IMR-90 (cell line): ENCODE data around the gene SHC2. TPM values are rescaled to one million over a fixed set of nuclear protein-coding genes. Genes with fewer than 3 reads are reported as not detected.

ENCODE experiments used
- ATAC-seq: fragments of 200-7000 bp; cut with Tn5 transposase; 2 replicates; pipeline ENCODE4 v1.9.1; 2020; ENCODE audit warnings: low read depth, mild to moderate bottlenecking, moderate library complexity
- BruUV-seq: library from RNA; stranded (reverse); fragments of 400-500 nt; replicated peaks from 2 replicates; lab custom pipeline; 2021; lab: Mats Ljungman, UMichigan
- CTCF ChIA-PET: fragments of 300-600 bp; formaldehyde crosslinking; extraction: SDS; loops from one replicate; lab custom pipeline; 2021; ENCODE audit warnings: antibody characterized with exemption; lab: Yijun Ruan, JAX
- POLR2A ChIA-PET: fragments of 300-600 bp; sonication (Branson Sonifier 250); formaldehyde crosslinking; loops from one replicate; lab custom pipeline; 2022; ENCODE audit warnings: antibody characterized with exemption; ENCODE audit not compliant: unreplicated experiment; lab: Charles Lee
- DNase-seq: peaks from one replicate; pipeline ENCODE4 v3.0.0; 2013
- H2AFZ ChIP-seq: replicated peaks from 2 replicates; pipeline ENCODE3; 2013; ENCODE audit warnings: low read length, mild to moderate bottlenecking; ENCODE audit not compliant: poor library complexity
- H2AK5ac ChIP-seq: 2 replicates; pipeline ENCODE4 v1.6.1; 2013; ENCODE audit warnings: low read depth, low read length, inconsistent platforms
- H2AK9ac ChIP-seq: replicated peaks from 2 replicates; pipeline ENCODE3; 2013; ENCODE audit warnings: mild to moderate bottlenecking, low read depth, low read length, moderate library complexity; ENCODE audit not compliant: poor library complexity
- H2BK120ac ChIP-seq: 2 replicates; pipeline ENCODE4 v1.6.1; 2013; ENCODE audit warnings: low read depth, low read length, inconsistent platforms
- H2BK15ac ChIP-seq: 3 replicates; pipeline ENCODE4 v1.6.1; 2013; ENCODE audit warnings: low read depth, low read length, inconsistent platforms
- H2BK20ac ChIP-seq: 2 replicates; pipeline ENCODE4 v1.6.1; 2013; ENCODE audit warnings: low read depth, mild to moderate bottlenecking, inconsistent platforms, low read length, moderate library complexity
- H2BK5ac ChIP-seq: 2 replicates; pipeline ENCODE4 v1.6.1; 2013; ENCODE audit warnings: mild to moderate bottlenecking, low read depth, low read length, inconsistent platforms; ENCODE audit not compliant: poor library complexity, severe bottlenecking
- H3K14ac ChIP-seq: replicated peaks from 2 replicates; pipeline ENCODE4 v1.6.1; 2013; ENCODE audit warnings: low read depth, low read length, inconsistent platforms
- H3K18ac ChIP-seq: 2 replicates; pipeline ENCODE4 v1.6.1; 2013; ENCODE audit warnings: low read depth, low read length, control low read depth
- H3K23ac ChIP-seq: 2 replicates; pipeline ENCODE4 v1.6.1; 2013; ENCODE audit warnings: low read depth, low read length, inconsistent platforms
- H3K27ac ChIP-seq: 2 replicates; pipeline ENCODE4 v1.5.1; 2013; ENCODE audit warnings: mild to moderate bottlenecking, control low read depth, low read length; ENCODE audit not compliant: insufficient read depth
- H3K27me3 ChIP-seq: 2 replicates; pipeline ENCODE4 v1.6.1; 2013; ENCODE audit warnings: low read length; ENCODE audit not compliant: control insufficient read depth, insufficient read depth
- H3K36me3 ChIP-seq: 2 replicates; pipeline ENCODE4 v1.6.1; 2013; ENCODE audit warnings: low read length, mixed read lengths; ENCODE audit not compliant: control insufficient read depth, insufficient read depth
- H3K4ac ChIP-seq: 2 replicates; pipeline ENCODE4 v1.6.1; 2013; ENCODE audit warnings: low read depth, low read length, inconsistent platforms
- H3K4me1 ChIP-seq: 2 replicates; pipeline ENCODE4 v1.6.1; 2013; ENCODE audit warnings: low read length, mixed read lengths; ENCODE audit not compliant: control insufficient read depth, insufficient read depth
- H3K4me2 ChIP-seq: 2 replicates; pipeline ENCODE4 v1.6.1; 2013; ENCODE audit warnings: low read depth, mild to moderate bottlenecking, control low read depth, low read length, moderate library complexity
- H3K4me3 ChIP-seq: 2 replicates; pipeline ENCODE4 v1.5.1; 2013; ENCODE audit warnings: low read depth, mild to moderate bottlenecking, control low read depth, low read length, moderate library complexity; ENCODE audit not compliant: insufficient read depth
- H3K56ac ChIP-seq: 2 replicates; pipeline ENCODE4 v1.6.1; 2013; ENCODE audit warnings: low read length, inconsistent platforms; ENCODE audit not compliant: insufficient read depth; ENCODE audit errors: extremely low read depth
- H3K79me1 ChIP-seq, 2 experiments: 2 replicates each; pipeline ENCODE4 v1.6.1; 2013; ENCODE audit warnings: low read length in 2 of 2, inconsistent platforms in 1 of 2, low read depth in 1 of 2
- H3K9ac ChIP-seq: 2 replicates; pipeline ENCODE4 v1.6.1; 2013; ENCODE audit warnings: low read depth, low read length, control low read depth
- H3K9me1 ChIP-seq: 2 replicates; pipeline ENCODE4 v1.6.1; 2013; ENCODE audit warnings: low read length, inconsistent platforms; ENCODE audit not compliant: insufficient read depth
- H3K9me3 ChIP-seq: 2 replicates; pipeline ENCODE4 v1.6.1; 2013; ENCODE audit warnings: low read length; ENCODE audit not compliant: control insufficient read depth, insufficient read depth
- H4K20me1 ChIP-seq: 2 replicates; pipeline ENCODE4 v1.6.1; 2013; ENCODE audit warnings: low read length, inconsistent platforms; ENCODE audit not compliant: insufficient read depth
- H4K5ac ChIP-seq: 2 replicates; pipeline ENCODE4 v1.6.1; 2013; ENCODE audit warnings: mild to moderate bottlenecking, low read depth, low read length, control low read depth
- H4K8ac ChIP-seq, 2 experiments: 2 replicates each; pipeline ENCODE4 v1.6.1; 2013; ENCODE audit warnings: low read depth in 2 of 2, low read length in 2 of 2, control low read depth in 1 of 2, inconsistent platforms in 1 of 2
- H4K91ac ChIP-seq: 2 replicates; pipeline ENCODE4 v1.6.1; 2013; ENCODE audit warnings: low read depth, low read length, inconsistent platforms; ENCODE audit not compliant: insufficient read depth
- NFE2L2 ChIP-seq: fragments of 150-350 bp; IDR thresholded peaks from 2 replicates; pipeline ENCODE4 v1.6.1; 2016; ENCODE audit warnings: low read depth, mild to moderate bottlenecking, low read length
- WGBS, 2 experiments: methylation state at CpG; one replicate each; pipeline versions ENCODE4 v1.1.5 to v1.1.7; 2013; ENCODE audit warnings: missing lambda C conversion rate in 2 of 2; ENCODE audit not compliant: insufficient read length in 1 of 2; ENCODE audit errors: extremely low coverage in 2 of 2; 5-methylcytosine and 5-hydroxymethylcytosine counted together
- dilution Hi-C: fragments of 300-500 bp; cut with HindIII; formaldehyde crosslinking; loops from one replicate; pipeline ENCODE4 v1.14.3; 2018; ENCODE audit warnings: low sequenced_read_pairs; ENCODE audit not compliant: unreplicated experiment
- in situ Hi-C: fragments of 300-500 bp; cut with MboI; formaldehyde crosslinking; loops from 3 replicates; pipeline ENCODE4 v1.14.3; 2019; ENCODE audit warnings: low sequenced_read_pairs, inconsistent platforms, mixed read lengths
- intact Hi-C: fragments of 100-400 bp; cut with micrococcal nuclease; formaldehyde crosslinking; loops from 2 replicates; pipeline ENCODE4 v1.10.0; 2022
- polyA plus RNA-seq, 3 experiments: library from polyadenylated mRNA; depleted of rRNA; stranded (reverse); fragments of >200 nt; gene quantifications; 2 replicates each; pipeline ENCODE4 v1.2.3, GENCODE V29; 2012; ENCODE audit warnings: low replicate concordance in 1 of 3
- total RNA-seq: library from RNA; depleted of rRNA; stranded (reverse); fragments of >200 nt; gene quantifications from 2 replicates; pipeline ENCODE4 v1.2.3, GENCODE V29; 2012

Gene SHC2
- total and polyA plus RNA-seq, 2 of the 4 experiments (the other 2 are of a cell fraction): 0.68 TPM; not detected in 1

- no peak overlapping the region for H4K8ac ChIP-seq
- H4K91ac ChIP-seq: no peak overlapping the region
- H2AK9ac ChIP-seq: no peak overlapping the region
- no peak overlapping the region for H2AK5ac ChIP-seq
- no peak overlapping the region for H3K4ac ChIP-seq
- no peaks in the 10 kb centered on the region; the same call in 1 of the 2 replicates for H3K9me3 ChIP-seq
- no peak overlapping the region for H3K14ac ChIP-seq
- no peak overlapping the region for H2BK20ac ChIP-seq
- no peaks in the 10 kb centered on the region for H3K79me1 ChIP-seq
- H2AFZ ChIP-seq: no peak overlapping the region
- no peak for TF ChIP-seq NFE2L2
- ATAC-seq: no peak
- H3K27me3 ChIP-seq: peaks cover 20% of the 10 kb centered on the region
- no peaks in the 10 kb centered on the region for H3K9me1 ChIP-seq
- H4K20me1 ChIP-seq: no peaks in the 10 kb centered on the region
- 76% methylated on average over 19 of the region's 35 CpGs; no CpG with 5 or more reads in 1 of the 2 experiments for WGBS, 2 experiments
- H2BK15ac ChIP-seq: no peak overlapping the region
- H2BK5ac ChIP-seq: no peak overlapping the region
- H3K18ac ChIP-seq: no peak overlapping the region
- H3K4me3 ChIP-seq: no peak overlapping the region
- H3K36me3 ChIP-seq: no peaks in the 10 kb centered on the region
- dilution Hi-C loops (no loop called here), in situ Hi-C loops (no loop called here), intact Hi-C loops (no loop called here)
- no peak overlapping the region for H4K5ac ChIP-seq
- no peak for DNase-seq
- CTCF ChIA-PET: no interaction called here
- no peak overlapping the region for H2BK120ac ChIP-seq
- no peak overlapping the region for H3K27ac ChIP-seq
- no peak overlapping the region for H3K4me2 ChIP-seq
- peaks cover 3% of the 10 kb centered on the region; the same call in 1 of the 2 replicates for H3K4me1 ChIP-seq
- no peak overlapping the region for H3K56ac ChIP-seq
- H3K9ac ChIP-seq: no peak overlapping the region
- no peak overlapping the region for H3K23ac ChIP-seq
- no TSS peak for BruUV-seq
- POLR2A ChIA-PET: no interaction called here
These were observed 2.8 kb upstream of the SHC2 start for GRCh38 chr19:463483-464207.
